ENCODE measurements around the gene UBE2QL1.

UBE2QL1 gene

DNA sequence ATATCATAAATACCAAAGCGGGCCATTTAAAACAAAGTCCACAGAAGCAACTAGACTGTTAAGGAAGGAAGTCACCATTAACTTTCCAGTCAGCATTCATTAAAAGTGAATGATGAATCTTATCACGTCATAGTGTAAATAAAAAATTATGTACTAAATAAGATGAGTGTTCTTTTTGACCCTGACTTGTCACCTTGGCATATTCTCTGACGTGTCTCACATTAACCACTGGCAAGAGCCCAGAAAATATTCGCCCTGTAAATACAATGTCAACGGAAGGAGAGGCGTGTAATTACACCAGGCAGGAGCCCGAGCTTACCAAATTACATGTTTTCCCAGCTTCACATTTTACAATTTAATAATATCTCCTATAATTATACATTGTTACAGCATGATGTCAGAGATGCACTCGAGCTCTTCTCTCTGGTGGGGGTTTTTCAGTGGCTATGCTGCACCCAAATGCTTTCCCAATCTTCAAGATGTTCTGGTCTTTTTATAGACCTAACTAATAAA is 29.3 kb upstream of the UBE2QL1 start (continued):
- TF ChIP-seq ZXDB (tag by site-specific recombination; IDR thresholded peaks at IDR 0.05) (peak; percentile 82), ZNF701 (tag by site-specific recombination; IDR thresholded peaks at IDR 0.05) (no peak), ZNF76 (tag by site-specific recombination; IDR thresholded peaks at IDR 0.05; ENCODE audit: borderline replicate concordance, low read depth) (peak; percentile 40; the same call in 1 of the 2 replicates), ZBTB8A (tag by site-specific recombination; IDR thresholded peaks at IDR 0.05) (peak; percentile 91), ZNF2 (tag by site-specific recombination; IDR thresholded peaks at IDR 0.05) (peak; percentile 84), ZNF175 (tag by site-specific recombination; IDR thresholded peaks at IDR 0.05) (no peak), MZF1 (tag by site-specific recombination; IDR thresholded peaks at IDR 0.05; ENCODE audit: borderline replicate concordance) (peak; percentile 28; the same call in 1 of the 2 replicates), ZNF560 (tag by site-specific recombination; IDR thresholded peaks at IDR 0.05; ENCODE audit: borderline replicate concordance) (no peak), SP3 (tag by site-specific recombination; IDR thresholded peaks at IDR 0.05) (peak; percentile 64), OVOL3 (tag by site-specific recombination; IDR thresholded peaks at IDR 0.05) (peak; percentile 95), ZFP69B (tag by site-specific recombination; IDR thresholded peaks at IDR 0.05) (peak; percentile 70; the same call in 1 of the 2 replicates), KLF10 (tag by site-specific recombination; IDR thresholded peaks at IDR 0.05) (peak; percentile 97), ZBTB7A (tag by site-specific recombination; IDR thresholded peaks at IDR 0.05; ENCODE audit: low read depth) (0 out of 2 replicates have a peak, but pooled peaks have one; percentile 54), ZFHX2 (tag by site-specific recombination; conservative IDR thresholded peaks at IDR 0.05) (no peak), ZNF416 (tag by site-specific recombination; IDR thresholded peaks at IDR 0.05) (no peak), KLF16 (tag by site-specific recombination; IDR thresholded peaks at IDR 0.05) (no peak), ZNF473 (tag by site-specific recombination; IDR thresholded peaks at IDR 0.05) (no peak), ZNF558 (tag by site-specific recombination; IDR thresholded peaks at IDR 0.05) (peak; percentile 88), TSHZ1 (tag by site-specific recombination; IDR thresholded peaks at IDR 0.05; ENCODE audit: borderline replicate concordance) (peak; percentile 97; the same call in 1 of the 2 replicates), ZNF391 (tag by site-specific recombination; IDR thresholded peaks at IDR 0.05; ENCODE audit: borderline replicate concordance, low read depth) (peak; percentile 96), ZNF654 (tag by site-specific recombination; IDR thresholded peaks at IDR 0.05; ENCODE audit: low read depth) (peak; percentile 48), ZNF366 (tag by site-specific recombination; conservative IDR thresholded peaks at IDR 0.05) (peak; percentile 99), ZNF394 (tag by site-specific recombination; IDR thresholded peaks at IDR 0.05; ENCODE audit: borderline replicate concordance) (peak; percentile 25; the same call in 1 of the 2 replicates), ZBTB44 (tag by site-specific recombination; IDR thresholded peaks at IDR 0.05) (peak; percentile 65), ZSCAN23 (tag by site-specific recombination; IDR thresholded peaks at IDR 0.05) (peak; percentile 94), SP7 (tag by site-specific recombination; IDR thresholded peaks at IDR 0.05) (peak; percentile 100), WT1 (tag by site-specific recombination; IDR thresholded peaks at IDR 0.05) (peak; percentile 87), ZNF623 (tag by site-specific recombination; IDR thresholded peaks at IDR 0.05) (peak; percentile 18; the same call in 1 of the 2 replicates), ZNF488 (tag by site-specific recombination; IDR thresholded peaks at IDR 0.05) (peak; percentile 68; the same call in 1 of the 2 replicates), ZNF354C (tag by site-specific recombination; IDR thresholded peaks at IDR 0.05; ENCODE audit: borderline replicate concordance, low read depth) (0 out of 2 replicates have a peak, but pooled peaks have one; percentile 8)
- TF ChIP-seq, protein P1, sequence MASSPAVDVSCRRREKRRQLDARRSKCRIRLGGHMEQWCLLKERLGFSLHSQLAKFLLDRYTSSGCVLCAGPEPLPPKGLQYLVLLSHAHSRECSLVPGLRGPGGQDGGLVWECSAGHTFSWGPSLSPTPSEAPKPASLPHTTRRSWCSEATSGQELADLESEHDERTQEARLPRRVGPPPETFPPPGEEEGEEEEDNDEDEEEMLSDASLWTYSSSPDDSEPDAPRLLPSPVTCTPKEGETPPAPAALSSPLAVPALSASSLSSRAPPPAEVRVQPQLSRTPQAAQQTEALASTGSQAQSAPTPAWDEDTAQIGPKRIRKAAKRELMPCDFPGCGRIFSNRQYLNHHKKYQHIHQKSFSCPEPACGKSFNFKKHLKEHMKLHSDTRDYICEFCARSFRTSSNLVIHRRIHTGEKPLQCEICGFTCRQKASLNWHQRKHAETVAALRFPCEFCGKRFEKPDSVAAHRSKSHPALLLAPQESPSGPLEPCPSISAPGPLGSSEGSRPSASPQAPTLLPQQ (tag by site-specific recombination; IDR thresholded peaks at IDR 0.05) = peak; percentile 52
- TF ChIP-seq, protein P2, sequence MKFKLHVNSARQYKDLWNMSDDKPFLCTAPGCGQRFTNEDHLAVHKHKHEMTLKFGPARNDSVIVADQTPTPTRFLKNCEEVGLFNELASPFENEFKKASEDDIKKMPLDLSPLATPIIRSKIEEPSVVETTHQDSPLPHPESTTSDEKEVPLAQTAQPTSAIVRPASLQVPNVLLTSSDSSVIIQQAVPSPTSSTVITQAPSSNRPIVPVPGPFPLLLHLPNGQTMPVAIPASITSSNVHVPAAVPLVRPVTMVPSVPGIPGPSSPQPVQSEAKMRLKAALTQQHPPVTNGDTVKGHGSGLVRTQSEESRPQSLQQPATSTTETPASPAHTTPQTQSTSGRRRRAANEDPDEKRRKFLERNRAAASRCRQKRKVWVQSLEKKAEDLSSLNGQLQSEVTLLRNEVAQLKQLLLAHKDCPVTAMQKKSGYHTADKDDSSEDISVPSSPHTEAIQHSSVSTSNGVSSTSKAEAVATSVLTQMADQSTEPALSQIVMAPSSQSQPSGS (tag by site-specific recombination; IDR thresholded peaks at IDR 0.05; ENCODE audit: low read depth) = peak; percentile 96

All from HEK293 (cell line).